ENCODE data around the gene ZNF483.
A peak's percentile ranks its signal among the peaks of the same experiment; 100 is the strongest.
"Not testable (repeated sequence)": the region's sequence is repeated elsewhere in the genome, so short reads cannot be mapped to it uniquely, and the experiment has no call there.

ZNF483 gene

DNA sequence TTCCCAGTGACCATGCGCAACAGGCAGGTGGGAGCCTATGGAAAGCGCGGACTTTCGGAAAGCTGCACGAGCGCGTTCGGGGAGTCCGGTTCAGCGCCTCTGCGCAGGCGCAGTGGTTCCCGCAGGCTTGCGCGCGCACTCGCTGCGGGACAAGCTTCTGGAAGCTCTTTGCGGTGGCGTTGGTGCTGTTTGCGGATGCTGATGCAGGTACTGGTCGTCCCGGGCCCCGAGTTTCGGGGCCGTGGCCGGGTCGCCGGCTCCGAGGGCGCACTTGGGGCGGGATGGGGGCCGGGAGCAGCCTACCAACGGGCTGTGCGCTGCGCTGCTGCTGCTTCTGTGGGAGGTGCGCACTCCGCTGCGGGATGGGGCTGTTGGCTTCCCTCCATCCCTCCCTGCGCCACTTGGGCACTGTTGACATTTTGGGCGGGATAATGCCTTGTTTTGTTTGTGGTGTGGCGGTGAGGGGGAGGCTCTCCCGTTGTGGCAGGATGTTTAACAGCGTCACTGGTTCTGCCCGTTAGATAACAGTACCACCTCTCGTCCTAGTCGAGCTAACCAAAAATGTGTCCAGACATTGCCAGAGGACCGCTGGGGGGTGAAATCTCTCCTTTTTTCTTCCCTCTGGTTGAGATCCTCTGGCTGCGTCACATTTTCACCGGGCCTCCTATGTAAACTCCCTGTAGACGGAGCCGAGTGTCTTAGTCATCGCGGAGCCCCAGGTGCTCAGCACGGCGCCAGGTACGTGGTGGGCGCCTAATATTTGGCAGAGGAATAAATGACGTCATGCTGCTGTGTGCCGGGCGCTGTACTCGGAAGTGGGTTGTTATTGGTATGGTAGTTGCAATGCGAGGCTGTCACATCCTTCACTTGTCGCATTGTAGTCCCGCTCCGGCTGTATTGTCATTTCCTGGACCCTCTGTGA lies at the start of gene ZNF483:
TSS of gene ZNF483 (plus strand) at position 124 of the 922 bp plus-strand sequence. CDS start 2,217 bp downstream, outside the sequence.
- peak; percentile 76 for DNase-seq

DNA sequence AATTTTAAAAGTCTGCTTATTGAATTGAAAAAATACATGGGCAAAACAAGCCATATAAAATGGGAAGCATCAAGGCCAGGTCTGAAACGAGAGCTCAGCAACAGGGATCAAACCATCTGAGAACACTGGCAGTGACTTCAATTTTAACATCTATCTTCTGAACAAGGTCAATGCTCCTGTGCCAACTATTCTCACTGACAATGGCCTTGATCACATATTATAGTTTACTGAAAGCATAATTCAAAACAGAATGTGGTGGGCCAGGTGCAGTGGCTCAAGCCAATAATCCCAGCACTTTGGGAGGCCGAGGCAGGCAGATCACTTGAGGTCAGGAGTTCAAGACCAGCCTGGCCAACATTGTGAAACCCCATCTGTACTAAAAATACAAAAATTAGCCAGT lies 49.8 kb upstream of the ZNF483 start:
- DNase-seq: no peak

DNA sequence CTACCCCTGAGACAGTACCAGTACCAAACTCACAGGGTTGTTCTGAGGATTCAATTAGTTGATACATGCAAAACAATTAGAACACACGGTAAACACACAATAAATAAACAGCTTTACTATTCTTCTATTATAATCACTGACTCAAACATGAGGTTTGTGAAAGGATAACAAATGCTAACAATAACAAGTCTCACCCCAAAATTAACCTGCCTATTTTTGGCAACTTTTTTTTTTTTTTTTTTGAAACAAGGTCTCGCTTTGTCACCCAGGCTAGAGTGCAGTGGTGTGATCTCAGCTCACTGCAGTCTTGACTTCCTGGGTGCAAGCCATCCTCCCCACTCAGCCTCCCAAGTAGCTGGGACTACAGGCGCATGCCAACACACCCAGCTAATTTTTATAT lies 47.3 kb upstream of the ZNF483 start:
- no peak for DNase-seq

DNA sequence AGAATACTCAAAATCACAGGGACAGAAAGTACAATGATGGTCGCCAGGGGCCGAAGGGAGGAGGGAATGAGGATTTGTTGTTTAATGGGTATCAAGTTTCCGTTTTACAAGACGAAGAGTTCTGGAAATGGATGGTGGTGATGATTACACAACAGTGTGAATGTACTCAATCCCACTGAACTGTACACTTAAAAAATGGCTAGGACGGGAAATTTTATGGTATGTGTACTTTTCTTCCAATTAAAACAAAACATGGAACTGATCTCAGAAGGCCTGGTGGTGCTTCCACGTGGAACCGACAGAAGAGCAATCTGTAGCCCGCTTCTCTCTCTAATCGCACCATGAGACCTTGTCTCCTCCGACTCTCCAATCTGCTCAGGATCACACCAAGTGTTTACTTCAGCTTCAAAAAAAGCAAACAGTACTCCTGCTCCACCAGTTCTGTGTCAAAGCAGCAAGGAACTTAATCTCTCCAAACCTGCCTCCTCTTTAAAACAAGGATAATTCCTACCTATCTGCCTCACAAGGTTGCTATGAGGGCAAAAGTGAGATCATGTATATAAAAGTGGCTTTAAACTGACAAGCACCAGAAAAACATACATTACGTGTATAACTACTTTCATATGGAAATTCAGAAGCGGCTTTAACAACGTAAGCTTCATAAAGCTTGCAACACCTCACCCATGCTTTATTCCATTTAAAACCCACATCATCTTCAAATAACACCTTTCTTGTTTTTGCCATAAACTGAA lies 42.9 kb upstream of the ZNF483 start:
- no peak for DNase-seq

DNA sequence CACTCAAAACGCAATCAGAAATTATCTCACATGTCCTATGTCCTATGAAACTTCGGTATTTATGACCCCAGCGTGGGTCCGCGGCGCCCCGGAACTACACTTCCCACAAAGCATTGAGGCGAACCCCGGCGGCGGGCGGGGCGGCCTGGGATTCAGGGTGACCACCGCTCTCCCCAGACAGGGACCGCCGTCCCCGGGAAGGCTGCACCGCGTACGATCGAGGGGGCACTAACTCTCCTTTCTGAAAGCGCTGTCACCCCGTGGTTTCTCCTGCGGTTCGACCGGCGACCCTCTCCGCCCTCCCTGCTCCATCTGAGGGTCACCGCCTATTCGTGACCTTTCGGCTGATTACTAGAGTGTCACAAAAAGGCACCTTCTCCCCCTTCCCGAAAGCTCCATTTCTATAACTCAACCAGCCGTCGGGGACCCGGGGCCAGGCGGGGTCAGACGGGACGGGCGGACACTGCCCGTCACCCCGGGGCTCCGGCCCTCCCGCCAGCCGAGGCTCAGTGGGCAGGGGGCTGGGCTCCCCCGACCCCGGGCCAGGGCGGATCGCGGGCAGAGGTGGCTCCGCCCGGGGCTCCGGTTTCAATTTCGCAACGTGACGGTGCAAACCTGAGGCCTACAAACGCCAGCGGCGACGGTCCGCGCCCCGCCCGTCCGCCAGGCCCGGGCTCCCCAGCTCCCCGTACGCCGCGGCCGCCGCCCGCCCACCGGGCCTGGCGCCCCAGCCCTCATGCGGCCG lies 42.1 kb upstream of the ZNF483 start:
- peak; percentile 79 for DNase-seq

DNA sequence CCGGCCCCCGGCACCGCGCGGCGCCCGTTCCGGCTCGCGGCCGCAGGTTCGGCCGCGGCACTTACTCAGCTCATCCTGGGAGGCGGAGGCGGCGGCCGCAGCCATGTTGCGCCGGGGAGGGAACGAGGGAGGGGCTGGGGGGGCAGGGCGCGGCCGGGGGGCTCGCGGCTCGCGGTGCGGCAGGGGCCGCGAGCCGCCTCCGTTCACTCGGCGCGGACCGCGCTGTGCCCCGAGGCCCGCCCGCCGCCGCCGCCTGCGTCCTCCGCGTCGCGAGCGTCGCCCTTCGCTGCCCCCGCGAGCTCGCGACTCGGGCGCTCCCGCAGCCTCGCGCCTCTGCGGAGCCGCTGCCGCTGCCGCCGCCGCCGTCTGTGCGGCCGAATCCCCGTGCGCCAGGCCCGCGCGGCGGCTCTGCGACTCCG lies 41.5 kb upstream of the ZNF483 start:
- peak; percentile 61 for DNase-seq

DNA sequence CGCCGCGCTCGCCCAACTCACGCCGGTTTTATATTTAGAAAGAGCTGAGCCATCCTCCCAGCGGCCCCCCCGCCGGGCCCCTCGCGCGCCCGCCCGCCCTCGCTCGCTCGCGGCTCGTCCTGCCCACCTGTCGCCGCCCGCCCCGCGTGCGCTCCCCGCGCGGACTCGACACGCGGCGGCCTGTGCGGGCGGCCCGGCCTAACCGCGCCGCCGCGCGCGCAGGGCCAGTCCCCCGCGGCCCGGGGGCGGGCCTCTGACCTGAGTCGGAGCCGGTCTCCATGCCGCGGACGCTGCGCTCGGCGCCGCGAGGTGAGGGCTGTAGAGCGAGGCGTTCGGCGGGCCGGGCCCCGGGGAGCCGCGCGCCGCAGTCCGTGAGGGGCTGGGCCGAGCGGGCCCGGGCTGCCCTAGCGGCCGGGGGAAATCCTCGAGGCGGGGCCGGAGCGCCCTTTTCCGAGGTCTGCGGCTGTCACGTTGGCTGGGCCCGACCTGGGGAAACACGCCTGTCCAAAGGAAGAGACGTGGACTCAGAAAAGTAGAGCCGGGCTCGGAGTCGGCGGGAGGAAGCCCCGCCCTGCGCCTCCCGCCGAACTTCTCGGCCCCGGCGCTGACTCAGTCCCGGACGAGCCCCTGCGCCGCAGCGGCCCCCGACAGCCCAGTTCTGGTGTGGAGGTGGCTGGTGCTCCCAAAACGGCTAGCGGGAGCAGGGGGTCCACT lies 41.0 kb upstream of the ZNF483 start, which contains the start of gene ECPAS:
TSS of gene ECPAS (minus strand) at position 526 of the 714 bp plus-strand sequence. CDS start 11,465 bp downstream, outside the sequence.
- peak; percentile 78 for DNase-seq

DNA sequence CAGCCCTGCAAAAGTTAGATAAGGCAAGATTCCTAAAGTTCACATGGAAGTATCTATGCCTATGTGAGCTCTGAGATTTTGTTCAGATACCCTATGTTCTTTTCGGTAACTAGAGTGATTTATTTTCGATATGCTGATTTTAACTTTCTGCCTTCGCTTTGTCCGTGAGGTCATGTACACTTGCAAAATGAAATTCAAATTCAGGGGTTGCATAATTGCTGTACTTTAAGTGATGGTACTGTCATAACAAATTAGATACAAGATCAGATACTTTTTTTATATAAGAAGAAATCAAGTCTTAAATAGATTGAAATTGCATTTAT lies 40.4 kb upstream of the ZNF483 start:
- no peak for DNase-seq

DNA sequence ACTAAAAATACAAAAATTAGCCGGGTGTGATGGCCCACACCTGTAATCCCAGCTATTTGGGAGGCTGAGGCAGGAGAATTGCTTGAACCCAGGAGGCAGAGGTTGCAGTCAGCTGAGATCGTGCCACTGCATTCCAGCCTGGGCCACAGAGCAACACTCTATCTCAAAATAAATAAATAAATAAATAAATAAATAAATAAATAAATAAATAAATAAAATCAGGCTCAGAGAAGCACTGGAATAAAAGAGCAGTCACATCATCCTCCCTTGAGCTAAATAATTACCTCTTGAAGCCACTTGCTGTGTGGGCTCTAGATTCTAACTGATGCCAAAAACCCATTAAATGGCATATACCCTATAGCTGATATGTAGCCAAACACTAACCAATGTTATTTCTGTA lies 27.8 kb upstream of the ZNF483 start:
- not testable (repeated sequence) for DNase-seq

DNA sequence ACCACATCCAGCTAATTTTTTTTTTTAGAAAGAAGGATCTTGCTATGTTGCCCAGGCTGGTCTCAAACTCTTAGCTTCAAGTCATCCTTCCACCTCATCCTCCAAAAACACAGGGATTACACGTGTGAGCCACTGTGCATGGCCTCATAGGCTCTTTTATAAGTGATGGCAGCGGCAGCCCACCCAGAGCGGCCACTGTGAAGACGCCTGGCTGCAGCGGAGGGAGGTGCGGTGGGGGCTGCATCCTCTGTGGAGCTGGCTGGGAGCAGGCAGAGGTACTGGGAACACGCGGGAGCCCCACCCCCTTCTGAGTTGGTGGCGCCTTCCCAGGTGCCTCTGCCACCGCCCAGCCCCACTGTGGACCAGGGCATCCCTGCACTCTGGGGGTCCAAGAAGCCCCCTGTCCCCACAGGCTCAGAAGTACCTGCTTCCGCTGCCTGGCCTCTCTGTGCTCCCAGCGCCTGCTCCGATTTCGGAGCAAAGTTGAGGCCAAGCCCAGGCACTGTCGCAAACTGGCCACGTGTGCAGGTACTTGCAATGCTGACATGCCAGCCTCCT lies 23.9 kb upstream of the ZNF483 start:
- DNase-seq: no peak

DNA sequence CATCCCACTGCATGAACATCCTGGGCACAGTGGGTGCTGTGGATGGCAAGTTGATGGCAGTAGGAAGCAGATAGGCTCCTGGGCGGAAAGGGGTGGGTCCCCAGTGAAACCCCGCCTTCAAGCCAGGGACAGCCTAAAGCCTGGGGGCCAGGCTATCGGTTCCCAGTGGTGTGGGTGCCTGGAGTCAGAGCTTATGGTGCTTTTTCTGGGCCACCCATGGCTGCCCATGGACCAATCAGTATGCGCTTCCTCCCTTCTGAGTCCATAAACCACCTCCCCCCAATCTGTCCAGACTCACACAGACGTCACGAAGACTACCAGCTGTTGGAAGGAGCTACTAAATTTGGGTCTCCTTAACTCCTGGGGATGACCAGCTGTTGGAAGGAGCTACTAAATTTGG lies 23.3 kb upstream of the ZNF483 start:
- no peak for DNase-seq

DNA sequence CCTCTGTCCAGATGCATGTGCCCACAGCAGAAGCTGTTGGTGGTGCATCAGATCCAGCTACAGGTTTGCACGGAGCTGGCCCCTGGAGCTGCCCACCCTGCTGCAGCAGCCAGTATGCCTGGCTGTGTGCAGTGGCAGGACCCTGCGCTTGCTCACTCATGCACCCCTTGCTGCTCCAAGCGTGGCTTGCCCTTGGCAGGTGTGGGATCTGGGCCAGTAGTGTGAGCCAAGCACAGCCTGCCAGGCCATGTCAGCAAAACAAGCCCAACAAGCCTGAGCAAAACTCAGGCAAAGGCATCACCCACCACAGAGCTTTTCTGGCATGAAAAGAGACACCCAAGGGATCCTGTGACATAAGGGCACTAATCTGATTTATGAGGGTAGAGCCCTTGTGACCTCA lies 22.5 kb upstream of the ZNF483 start:
- no peak for DNase-seq

DNA sequence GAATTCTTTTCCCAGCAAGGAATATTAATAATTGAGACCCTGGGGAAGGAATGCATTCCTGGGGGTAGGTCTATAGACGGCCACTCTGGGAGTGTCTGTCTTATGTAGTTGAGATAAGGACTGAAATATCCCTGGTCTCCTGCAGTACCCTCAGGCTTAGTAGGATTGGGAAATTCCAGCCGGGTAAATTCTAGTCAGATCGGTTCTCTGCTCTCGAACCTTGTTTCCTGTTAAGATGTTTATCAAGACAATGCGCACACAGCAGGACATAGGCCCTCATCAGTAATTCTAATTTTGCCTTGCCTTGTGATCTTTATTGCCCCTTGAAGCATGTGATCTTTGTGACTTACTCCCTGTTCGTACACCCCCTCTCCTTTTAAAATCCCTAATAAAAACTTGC lies 13.4 kb upstream of the ZNF483 start:
- not testable (repeated sequence) for DNase-seq

DNA sequence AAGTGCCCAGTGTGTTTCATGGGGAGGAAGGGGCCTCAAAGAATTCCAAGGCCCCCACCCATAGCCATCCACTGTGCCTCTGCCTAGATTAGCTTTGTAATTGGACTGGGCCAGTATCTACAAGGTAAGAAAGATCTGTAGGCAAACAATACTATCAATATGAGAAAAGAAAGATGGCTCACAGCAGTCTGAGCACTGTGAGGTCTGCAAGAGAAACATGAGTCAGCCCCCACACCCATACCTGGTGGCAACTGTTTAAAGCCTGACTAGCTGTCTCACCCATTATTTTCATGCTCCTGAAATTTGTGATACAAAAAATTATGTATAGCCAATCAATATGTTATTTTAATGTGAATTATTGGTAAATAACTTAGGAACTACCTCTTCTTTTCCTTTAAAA lies 10.0 kb upstream of the ZNF483 start:
- DNase-seq: peak; percentile 11

DNA sequence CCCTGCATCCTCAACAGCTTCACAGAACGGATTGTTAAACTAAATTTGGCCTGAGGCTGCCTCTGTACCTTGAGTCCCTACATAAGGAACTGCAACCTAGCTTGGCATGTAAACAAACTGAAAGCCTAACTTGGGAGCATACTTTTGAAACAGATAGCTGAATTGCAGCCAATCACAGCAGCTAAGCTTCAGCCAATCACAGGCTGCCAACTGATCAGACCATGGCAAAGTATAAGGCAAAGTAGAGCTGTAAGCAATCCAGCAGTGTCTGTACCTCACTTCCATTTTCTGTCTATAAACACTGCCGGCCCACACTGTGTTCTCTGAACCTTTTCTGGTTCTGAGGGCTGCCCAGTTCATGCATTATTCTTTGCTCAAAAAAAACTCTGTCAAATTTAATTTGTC lies 8.9 kb upstream of the ZNF483 start:
- DNase-seq: no peak

DNA sequence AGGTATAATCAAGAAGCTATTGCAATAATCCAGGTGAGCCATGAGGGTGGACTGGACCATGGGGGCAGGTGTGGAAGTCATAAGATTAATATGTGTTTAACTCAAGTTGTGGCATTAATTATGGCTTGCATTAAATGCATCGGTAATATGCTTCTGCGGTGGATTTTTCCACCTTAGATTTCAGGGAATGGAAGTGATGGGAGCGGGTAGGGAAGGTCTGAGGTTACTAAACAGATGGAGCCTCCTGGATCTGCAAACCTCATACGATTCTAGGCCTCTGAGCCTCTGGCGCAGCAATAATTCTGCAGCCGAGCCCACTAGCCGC lies 286 bp upstream of the ZNF483 start:
- DNase-seq: no peak

DNA sequence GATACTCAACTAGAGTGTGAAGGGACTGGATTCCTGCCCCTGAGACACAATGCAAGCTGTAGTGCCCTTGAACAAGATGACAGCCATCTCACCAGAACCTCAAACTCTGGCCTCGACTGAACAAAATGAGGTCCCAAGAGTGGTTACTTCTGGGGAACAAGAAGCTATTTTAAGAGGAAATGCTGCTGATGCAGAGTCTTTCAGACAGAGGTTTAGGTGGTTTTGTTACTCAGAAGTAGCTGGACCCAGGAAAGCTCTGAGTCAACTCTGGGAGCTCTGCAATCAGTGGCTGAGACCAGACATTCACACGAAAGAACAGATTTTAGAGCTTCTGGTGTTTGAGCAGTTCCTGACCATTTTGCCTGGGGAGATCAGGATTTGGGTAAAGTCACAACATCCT lies 2.4 kb downstream of the ZNF483 start:
- peak; percentile 14 for DNase-seq

DNA sequence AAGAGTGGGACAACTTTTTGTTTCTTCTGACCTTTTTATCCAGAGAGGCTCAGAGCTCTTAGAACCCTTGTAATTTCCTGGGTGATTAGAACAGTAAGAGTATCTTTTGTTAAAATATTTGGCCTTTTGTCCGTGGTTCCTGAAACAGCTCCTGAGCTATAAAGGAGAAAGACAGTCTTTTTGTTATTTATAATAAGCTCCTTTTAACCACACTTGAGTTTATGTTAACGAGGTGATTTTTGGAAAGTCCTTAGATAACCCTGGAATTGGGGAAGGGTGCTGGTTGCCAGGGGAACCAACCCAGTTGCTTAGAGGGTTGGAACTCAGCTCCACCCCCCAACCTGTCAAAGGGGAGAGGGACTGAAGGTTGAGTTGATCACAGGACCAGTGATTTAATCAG lies 4.8 kb downstream of the ZNF483 start:
- DNase-seq: no peak

DNA sequence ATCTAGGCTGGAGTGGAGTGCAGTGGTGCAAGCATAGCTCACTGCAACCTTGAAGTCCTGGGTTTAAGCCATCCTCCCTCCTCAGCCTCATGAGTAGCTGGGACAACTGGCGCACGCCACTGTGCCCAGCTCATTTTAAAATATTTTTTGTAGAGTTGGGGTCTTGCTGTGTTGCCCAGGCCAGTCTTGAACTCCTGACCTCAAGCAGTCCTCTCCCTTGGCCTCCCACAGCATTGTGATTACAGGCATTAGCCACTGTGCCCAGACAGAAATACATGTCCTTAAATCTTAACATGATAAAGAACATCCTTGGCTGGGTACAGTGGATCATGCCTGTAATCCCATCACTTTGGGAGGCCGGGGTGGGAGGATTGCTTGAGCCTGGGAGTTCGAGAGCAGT lies 6.7 kb downstream of the ZNF483 start:
- no peak for DNase-seq

DNA sequence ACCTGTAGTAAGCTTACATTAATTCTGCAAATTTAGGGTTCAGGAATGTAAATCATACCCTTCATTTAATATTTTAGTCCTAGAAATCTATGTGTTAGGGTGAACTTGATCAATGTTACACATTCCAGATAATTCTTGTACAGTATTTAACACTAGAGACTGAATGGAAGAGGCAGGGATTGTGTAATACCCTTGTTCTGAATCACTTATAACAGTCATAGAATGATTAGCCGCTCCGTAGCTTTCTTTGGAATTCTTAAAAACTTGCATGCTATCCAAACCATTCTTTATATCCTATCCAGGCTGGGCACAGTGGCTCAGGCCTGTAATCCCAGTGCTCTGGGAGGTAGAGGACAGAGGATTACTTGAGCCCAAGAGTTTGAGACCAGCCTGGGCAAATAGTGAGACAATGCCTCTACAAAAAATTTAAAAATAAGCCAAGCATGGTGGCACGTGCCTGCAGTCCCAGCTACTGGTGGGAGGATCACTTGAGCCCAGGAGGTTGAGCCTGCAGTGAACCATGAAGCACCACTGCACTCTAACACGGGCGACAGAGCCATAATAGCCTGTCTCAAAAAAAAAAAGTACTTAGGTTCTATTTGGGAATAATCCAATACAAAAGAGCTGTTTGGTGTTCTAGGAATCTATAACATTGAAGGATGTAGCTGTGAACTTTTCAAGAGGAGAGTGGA lies 8.3 kb downstream of the ZNF483 start:
- no peak for DNase-seq

DNA sequence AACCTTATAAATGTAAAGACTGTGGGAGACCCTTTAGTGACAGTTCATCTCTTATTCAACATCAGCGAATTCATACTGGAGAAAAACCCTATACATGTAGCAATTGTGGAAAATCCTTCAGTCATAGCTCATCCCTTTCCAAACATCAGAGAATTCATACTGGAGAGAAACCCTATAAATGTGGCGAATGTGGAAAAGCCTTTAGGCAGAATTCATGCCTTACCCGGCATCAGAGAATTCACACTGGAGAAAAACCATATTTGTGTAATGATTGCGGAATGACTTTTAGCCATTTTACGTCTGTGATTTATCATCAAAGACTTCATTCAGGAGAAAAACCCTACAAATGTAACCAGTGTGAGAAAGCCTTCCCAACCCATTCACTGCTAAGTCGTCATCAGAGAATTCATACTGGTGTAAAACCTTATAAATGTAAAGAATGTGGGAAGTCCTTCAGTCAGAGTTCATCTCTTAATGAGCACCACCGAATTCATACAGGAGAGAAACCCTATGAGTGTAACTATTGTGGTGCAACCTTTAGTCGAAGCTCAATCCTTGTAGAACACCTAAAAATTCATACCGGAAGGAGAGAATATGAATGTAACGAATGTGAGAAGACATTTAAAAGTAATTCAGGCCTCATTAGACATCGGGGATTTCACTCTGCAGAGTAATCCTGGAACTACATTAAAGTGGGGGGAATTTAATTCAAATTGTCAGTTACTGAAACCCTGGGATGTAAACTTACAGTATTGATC lies 17.7 kb downstream of the ZNF483 start:
- DNase-seq: no peak

Data from activated CD4-positive, alpha-beta T cell treated with anti-CD3 and anti-CD28 coated beads for 48 hours (primary cell).